ENCODE measurements around the gene CDH23.

The CDH23 gene

DNA sequence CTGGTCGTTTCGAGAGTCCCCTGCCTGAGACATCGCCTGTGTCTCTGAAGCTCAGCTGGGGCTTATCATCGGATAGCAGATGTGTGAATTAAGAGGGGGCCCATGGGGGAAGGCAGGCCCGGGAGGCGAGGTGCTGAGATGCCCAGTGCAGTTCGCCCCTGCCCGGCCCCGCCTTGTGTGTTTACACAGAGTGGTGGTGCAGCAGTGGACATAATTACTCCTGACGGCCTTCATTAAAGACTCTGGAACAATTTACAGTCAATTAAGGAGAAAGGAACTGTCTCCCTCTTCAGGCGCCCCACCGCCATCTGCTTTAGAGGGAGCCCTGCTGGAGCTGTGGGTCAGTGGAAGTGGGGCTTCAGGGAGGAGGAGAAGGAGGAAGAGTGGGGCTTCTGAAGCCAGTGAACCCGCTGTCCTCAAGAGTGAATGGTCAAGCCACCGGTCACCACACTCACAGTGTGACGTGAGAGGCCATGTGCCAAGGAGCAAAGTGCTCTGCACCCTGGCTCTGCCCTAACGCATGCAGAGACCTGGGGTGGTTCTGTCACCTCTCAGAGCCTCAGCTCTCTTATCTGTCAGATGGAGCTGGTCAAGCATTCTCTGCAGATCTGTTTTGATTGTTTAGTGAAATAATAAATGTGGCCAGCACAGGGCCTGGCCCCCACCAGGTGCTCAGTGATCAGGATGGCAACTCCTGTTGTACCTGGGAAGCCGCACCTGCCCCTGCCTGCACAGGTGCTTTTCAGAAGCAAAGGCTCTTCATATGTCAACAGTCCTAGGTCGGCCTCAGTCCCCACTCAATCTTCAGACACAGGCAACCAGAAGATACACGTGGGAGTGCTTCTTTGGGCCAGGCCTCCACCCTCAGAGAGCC lies 65.6 kb downstream of the CDH23 start:
- DNase-seq (ENCODE audit: low read depth in 3 of 3, low spot score in 1 of 3): no peak

DNA sequence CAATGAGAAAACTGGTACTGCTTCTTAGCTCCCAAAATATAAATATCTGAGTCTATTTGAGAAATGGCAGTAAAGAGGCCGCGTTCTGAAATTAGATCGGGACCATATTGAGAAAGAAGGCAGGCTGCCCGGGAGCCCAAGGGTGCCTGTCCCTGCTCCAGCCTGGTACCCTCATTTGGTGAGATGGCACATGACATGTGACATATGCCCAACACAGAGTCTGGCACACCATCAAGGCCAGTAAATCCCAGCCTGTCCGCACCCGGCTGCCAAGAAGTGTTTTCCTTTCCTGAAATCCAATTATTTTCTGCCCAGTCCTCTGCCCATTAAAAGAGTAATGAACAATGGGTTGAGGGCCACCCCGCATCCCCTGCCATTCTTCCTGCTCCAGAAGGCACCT lies 66.4 kb downstream of the CDH23 start:
- DNase-seq (ENCODE audit: low read depth in 3 of 3, low spot score in 1 of 3): no peak

DNA sequence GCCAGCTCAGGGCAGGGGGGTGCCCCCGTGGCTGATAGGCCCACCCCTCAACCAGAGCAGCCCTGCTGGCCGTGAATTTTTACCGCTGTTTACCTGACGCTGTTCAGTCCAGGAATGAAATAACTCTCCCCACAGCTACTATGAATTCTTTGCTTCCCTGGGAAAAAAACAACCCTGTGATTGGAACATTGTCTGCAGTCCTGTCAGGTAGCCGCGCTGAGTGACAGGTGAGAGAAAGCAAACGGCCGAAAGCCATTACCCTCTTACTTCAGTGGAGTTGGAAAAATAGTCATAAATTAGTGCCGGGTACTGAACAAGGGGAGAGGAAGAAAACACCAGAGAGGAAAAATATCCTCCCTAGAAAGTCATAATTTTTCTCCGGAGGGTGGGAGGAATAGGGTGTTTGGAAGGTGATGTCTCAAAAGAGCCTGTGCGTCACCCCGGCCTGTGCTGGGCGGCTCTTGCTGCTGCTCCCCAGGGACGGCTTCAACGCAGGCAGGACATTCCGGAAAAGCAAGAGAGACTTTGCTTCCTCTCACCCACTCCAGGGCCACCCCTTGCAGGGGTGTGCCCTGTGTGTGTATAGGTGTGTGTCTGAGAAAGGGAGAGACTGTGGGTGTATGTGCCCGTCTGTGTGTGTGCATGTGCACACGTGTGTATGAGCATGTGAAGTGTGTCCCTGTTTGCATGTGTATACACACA lies 69.0 kb downstream of the CDH23 start:
- DNase-seq (ENCODE audit: low read depth in 3 of 3, low spot score in 1 of 3): no peak

DNA sequence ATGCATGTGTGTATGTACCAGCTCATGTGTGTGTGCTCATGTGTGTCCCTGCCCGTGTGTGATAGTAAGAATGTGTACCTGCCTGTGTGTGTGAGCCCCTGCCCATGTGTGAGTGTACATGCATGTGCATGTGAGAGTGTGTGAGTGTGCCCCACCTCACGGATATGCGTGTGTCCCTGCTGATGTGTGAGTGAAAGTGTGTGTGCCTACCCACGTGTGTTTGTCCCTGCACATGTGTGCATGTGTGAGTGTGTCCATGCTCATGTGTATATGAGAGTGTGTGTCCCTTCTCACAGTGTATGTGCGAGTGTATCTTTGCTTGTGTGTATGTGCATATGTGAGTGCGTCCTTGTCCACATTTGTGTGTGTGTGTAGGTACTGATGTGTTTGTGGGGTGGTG lies 69.6 kb downstream of the CDH23 start:
- DNase-seq (ENCODE audit: low read depth in 3 of 3, low spot score in 1 of 3): no peak

DNA sequence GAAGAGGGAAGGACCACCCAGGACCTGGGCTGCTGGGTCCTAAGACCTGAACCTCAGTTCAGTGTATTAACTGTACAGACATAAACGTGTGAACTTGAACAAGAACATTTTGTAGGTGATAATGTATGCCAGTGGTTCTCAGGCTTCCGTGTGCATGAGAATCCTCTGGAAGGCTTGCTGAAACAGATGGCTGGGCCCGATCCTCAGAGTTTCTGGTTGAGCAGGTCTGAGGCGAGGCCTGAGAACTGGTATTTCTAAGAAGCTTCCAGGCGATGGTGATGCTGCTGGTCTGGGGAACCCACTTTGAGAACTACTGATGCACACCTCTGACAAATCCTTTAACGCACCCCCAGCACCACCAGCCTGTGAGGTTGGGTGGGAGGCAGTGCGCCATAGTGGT lies 70.4 kb downstream of the CDH23 start:
- DNase-seq (ENCODE audit: low read depth in 3 of 3, low spot score in 1 of 3): no peak

DNA sequence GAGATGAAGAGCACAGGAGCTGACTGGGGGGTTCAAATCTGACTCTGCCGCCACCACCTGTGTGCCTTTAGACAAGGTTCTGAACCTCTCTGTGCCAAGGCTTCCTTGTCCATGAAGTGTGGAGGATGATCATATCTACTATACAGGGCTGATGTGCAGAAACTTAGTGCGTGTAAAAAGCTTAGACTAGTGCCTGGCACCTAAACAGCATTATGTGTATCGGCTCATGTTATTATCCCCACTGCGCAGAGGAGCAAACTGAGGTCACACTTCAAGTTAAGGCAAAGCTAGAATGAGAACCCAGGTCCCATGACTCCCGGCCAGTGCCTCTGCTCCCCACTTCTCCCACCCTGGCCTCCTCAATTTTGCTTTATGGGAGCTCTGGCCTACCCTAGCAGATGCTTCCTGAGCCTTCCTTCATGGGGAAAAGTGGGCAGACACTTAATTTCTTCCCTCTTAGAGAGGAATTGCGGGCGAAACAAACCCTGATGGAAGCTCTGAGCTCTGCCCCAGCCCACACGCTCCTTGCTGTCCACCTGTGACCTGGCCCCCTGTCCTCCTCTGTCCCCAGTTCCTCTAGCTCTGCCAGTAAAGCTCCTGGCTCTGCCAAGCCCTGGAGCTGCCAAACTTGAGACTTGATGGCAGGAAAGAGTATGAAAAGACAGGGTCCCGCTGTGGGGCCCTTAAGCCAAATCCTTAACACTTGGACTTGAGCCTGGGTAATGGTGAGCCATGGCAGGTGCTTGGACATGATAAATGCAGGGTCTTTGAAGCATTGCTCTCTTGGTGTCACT lies 71.0 kb downstream of the CDH23 start:
- no peak for DNase-seq (ENCODE audit: low read depth in 3 of 3, low spot score in 1 of 3)

DNA sequence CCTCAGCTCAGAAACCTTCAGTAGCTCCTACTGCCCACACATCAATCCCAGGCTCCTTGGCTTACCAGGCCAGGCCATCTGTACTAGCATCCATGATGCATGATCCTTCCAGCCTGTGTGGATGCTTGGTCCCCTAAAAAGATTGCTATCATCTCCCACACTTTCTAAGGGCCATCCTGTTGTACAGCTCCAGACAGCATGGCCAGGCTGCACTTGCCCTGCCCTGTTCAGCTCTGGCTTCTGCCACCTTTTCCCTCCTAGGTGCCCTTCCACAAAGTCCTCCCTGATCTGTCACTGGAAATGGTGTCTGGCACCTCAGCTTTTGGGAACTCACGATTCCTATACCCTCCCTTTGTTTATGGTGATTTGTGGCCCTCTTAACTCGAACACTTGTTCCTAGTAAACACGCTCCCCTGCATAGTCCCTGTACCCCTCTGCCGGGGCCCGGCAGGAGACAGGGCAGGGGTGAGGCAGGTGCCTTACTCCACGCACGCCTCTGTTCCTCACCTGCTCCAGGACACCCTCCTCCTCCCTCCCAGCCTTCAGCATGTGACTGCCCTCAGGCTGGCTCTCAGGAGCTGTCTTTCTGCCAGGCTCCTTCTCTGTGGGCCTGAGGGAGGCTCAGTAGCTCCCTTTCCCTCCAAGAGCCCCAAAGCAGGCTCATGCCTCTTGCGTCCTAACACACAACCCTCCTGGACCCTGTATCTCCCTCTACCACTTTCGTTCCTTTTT lies 71.8 kb downstream of the CDH23 start:
- no peak for DNase-seq (ENCODE audit: low read depth in 3 of 3, low spot score in 1 of 3)

DNA sequence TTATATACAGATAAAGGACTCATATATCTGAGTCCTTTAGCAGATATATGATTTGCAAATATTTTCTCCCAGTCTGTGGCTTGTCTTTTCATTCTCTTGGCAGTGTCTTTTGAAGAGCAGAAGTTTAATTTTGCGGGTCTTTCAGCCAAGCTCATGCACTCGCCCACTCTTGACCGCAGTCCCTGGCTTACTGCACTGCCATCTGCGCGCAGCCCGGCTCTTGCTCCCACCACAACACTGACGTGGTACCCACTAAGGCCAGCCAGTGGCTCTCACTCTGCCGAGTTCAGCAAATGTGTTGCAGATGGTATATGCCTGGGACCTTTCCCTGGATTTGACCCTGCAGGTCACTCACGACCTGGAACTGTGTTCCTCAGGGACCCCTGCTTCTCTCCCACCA lies 74.3 kb downstream of the CDH23 start:
- no peak for DNase-seq (ENCODE audit: low read depth in 3 of 3, low spot score in 1 of 3)

DNA sequence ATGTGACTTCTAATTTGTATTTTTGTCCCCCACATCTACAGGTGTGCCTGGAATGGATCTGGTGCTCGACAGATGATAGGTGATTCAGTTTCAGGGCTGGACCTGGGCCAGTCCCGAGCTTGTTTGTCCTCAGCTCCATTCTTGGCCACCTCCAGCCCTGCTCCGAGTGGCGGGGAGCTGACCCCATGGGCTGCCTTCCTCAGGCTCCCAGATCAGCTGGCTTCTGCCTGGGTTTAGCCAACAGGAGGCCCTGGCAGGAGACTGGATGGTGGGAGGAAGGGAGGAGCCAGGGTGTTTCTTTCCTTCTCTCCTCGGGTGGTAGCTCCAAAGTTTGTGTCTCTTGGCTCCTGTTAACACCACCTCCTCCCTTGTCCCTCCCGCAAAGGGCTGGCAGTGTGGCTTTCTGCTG lies 75.2 kb downstream of the CDH23 start:
- DNase-seq (ENCODE audit: low read depth in 3 of 3, low spot score in 1 of 3): no peak

DNA sequence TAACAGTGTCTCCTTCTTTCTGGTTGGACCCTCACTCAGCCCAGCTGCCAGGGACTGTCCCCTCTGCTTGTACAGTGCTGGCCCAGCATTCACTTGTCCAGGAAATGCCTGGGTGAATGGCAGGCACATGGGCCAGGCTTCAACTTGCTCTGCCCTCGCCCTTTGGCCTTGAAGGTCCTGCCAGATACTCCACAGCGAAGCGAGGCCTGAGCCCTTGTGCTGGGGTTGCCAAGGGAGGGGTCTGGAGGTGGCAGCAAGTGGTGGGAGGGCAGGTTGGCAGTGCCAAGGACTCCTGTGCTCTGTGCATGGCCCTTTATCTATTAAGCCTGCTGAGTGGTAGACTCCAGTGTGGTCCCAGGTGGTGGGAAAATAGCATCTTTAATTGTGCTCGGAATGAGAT lies 75.7 kb downstream of the CDH23 start:
- DNase-seq (ENCODE audit: low read depth in 3 of 3, low spot score in 1 of 3): no peak

DNA sequence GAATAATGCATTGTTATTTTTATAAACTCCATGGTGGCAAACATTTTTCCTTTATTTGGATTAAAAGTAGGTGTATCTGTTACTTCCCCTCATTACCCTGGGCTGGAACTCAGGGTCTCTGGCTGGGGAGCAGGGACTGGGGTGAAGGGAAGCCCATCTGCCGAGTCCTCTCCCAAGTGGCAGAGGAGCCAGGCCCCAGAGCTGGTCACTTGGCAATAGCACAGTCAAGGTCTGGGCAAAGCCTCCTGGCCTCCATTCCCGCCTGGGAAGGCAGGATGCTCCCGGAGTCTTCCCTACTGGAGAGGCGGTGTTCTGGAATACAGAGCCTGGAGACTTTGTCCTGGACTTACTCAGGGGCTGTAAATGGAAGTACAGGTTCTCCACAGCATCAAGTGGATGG lies 76.2 kb downstream of the CDH23 start:
- DNase-seq (ENCODE audit: low read depth in 3 of 3, low spot score in 1 of 3): no peak

DNA sequence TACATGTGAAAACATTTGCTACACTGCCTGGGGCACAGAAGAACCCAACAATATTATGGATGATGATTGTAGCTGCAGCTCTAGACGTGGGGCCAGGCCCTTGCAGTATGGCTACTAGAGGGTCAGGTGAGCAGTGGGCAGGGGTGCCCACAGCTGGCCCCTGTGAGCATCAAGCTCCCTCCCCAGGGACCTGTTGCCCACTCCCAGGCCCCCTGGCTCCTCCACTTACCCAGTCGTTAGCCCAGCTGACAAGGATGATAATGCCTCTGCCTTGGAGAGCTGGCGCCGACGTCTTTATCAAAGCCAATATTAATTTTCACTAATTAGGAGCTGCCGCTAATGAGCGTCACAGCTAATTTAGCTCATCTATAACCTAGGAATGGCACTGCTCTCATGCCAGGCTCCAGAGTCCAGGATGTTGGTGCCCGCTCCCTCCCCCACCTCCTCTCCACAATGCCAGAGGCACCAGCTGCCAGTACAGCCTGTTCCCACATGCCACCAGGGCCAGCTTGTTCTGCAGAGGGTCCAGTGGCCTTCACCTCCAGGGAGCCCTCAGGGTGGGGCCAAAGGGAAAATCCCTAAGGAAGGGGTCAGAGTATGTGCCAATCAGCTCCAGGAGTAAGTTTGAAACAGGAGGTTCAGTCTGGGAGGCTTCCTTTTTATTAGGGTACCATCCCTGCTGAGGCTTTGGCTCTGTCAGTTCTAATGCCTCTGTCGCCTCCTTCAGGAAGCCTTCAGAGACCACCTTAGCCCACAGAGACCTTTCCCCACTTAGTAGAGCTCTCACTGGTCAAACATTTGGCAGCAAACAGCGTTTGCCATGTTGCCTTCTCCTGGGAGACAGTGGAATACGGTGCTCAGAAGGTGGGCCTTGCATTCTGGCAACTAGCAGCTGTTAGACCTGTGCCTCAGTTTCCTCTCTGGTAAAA lies 77.2 kb downstream of the CDH23 start:
- no peak for DNase-seq (ENCODE audit: low read depth in 3 of 3, low spot score in 1 of 3)

DNA sequence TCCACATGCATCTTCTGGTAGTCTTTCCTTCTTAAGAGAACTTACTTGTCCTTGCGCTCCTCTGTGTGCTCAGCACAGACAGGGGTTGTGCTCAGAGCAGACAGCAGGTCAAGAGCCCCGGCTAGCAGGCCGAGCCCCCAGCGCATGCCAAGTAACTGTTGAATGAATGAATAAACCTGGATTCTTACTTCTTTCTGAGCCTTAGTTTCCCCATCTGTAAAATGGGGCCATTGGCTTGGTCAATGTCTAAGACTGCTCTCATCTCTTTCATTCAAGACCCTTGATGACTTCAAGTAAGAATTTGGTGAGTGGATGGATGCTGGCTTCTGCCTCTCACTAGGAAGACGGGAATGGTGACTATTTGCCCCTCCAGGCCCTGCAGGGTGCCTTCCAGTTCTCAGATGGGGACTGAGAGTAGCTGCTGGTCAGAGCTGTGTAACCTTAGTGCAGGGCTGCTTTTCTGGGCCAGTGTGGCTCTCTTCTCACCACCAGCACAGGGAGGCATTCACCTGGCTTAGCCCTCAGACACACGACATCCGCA lies 78.1 kb downstream of the CDH23 start:
- no peak for DNase-seq (ENCODE audit: low read depth in 3 of 3, low spot score in 1 of 3)

DNA sequence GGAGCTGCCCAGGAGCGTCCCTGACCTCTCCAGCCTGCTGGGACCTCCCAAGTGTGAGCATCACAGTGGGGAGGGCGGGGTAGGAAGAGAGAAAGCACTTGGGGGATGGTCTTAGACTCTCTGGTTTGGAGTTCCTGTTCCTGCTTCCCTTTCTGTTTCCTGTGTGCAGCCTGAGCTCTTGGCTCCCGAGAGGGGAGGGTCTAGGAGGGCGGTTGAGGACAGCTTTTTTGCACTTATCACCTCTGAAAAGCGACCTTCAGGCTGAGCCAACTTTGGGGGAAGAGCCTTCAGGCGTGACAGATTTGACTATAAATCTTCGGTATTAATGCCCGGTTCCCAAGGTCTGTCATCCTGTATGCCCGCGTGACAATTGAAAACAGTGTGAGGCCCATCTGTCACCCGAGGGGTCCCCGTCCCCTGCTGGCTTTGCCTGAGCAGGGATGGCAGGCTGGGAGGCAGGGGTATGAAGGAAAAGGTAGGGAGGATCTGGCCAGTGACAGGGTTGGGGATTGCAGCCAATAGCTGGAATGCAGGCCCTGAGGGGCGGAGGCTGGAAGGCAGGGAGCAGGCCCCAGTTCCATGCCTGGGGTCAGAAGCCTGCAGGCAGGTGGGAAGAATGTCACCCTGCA lies 78.6 kb downstream of the CDH23 start:
- DNase-seq (ENCODE audit: low read depth in 3 of 3, low spot score in 1 of 3): no peak

DNA sequence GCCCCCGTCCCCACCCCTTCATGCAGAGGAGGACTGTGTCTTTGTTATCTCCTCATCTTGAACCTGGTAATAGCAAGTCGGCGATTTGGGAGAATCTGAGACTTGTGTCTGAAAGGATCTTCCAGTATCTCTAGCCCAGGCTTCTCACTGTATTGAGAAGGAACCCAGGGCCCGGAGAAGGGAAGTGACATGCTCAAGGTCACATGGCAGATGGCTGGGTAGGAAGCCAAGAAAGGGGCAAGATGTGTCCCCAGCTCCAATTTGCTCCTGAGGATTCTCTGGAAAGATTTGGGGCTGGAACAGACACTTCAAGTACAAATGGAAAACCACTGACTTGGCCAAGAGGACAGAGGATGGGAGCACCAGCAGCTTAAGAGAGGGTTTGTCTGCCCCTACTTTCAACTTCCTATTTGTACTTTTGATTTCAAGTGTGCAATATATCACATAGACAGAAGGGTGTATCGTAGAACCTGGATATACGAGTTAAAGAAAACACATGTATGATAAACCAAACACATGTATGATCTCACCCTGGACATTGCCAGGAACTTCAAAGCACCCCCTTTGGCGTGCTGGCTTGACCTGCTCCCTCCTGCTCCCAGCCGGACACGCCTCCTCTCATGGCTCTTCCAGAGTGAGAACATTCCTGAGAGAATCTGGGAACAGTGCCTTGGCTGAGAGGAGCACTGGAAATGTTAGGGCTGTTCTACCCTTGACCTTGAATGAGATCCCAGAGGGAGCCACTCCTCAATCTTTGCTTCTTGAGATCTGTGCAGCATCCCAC lies 79.7 kb downstream of the CDH23 start:
- no peak for DNase-seq (ENCODE audit: low read depth in 3 of 3, low spot score in 1 of 3)

DNA sequence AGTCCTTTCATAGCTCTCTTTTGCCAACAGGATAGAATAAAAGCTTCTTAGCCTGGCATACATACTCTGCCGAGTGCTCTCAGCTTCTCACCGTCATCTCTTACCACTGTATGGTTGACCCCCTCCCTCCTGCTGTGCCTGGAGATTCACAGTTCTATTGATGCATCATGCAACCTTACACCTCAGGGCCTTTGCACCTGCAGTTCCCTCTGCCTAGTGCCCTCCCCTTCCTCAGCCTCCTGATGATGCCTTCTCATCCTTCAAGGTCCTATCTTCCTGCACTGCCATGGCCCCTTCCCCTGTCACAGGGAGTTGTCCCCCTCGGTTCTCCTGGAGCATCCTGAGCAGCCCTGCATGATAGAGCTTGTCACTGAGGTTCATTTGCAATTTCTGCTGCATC lies 81.5 kb downstream of the CDH23 start:
- DNase-seq (ENCODE audit: low read depth in 3 of 3, low spot score in 1 of 3): no peak

DNA sequence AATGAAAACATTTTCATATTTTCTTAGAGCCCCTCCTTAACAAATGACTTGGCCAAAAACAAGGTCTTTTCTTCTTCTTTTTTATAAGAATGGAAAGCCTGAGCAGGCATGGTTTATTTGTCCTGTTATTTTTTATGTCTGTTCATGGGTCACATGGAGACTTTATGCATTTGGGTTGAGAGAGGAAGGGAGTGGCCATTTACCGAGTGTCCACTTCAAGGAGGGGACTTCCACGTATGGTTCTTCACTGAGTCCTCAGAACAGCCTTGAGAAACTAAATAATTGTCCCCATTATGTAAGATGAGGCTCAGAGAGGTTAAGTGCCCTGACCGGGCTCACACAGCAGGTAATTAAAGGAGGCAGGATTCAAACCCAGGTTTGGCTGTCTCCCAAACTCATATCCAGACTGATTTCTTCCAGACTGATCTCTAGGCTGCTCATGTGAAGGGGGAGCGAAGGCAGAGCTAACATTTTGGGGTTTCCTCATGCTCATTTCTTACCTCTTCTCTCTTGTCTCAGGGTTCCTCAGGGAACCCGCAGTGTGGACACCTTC lies 82.2 kb downstream of the CDH23 start:
- DNase-seq (ENCODE audit: low read depth in 3 of 3, low spot score in 1 of 3): no peak

DNA sequence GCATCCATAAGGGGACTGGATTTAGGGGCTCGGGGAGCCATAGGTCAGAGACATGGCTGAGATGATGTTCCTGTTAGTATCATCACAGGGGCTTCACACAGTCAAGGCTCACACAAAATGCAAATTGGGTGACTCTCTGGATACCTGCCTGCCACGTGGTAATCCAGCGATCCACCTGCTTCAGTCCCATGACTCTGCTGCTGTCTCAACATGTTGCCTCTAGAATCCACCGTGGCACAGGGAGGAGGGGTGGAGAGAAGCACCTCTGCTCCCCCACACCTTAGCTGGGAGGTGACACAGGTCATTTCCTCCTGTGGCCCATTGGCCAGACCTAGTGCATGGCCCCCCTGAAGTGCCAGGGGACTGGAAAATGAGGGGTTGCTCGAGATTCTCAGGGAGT lies 83.1 kb downstream of the CDH23 start:
- no peak for DNase-seq (ENCODE audit: low read depth in 3 of 3, low spot score in 1 of 3)

Measured in stimulated activated CD4-positive, alpha-beta T cell treated with anti-CD3 and anti-CD28 coated beads, TNF-alpha, amount 100 ng/mL, for 1 hour (primary cell).